Adipocyte (in vitro differentiated cells): ENCODE results near the gene AHDC1.
"Not testable (repeated sequence)": the region's sequence is repeated elsewhere in the genome, so short reads cannot be mapped to it uniquely, and the experiment has no call there.

Experiments
- DNase-seq: peaks from one replicate; pipeline ENCODE4 v3.0.0-alpha.2; 2015; ENCODE audit warnings: low read depth
- H3K27me3 ChIP-seq: replicated peaks from 2 replicates; pipeline ENCODE4 v1.7.0; 2013; ENCODE audit warnings: mild to moderate bottlenecking, low read length, moderate library complexity; ENCODE audit not compliant: control insufficient read depth, insufficient read depth
- H3K36me3 ChIP-seq: 2 replicates; pipeline ENCODE4 v1.7.0; 2013; ENCODE audit warnings: low read length, mild to moderate bottlenecking, moderate library complexity; ENCODE audit not compliant: control insufficient read depth, insufficient read depth, severe bottlenecking
- H3K4me1 ChIP-seq: 2 replicates; pipeline ENCODE4 v1.7.0; 2013; ENCODE audit warnings: mild to moderate bottlenecking, low read length, moderate library complexity; ENCODE audit not compliant: control insufficient read depth, insufficient read depth
- H3K4me3 ChIP-seq: 2 replicates; pipeline ENCODE4 v1.7.0; 2013; ENCODE audit warnings: mild to moderate bottlenecking, low read length, moderate library complexity
- H3K9ac ChIP-seq: 2 replicates; pipeline ENCODE4 v1.7.0; 2013; ENCODE audit warnings: mild to moderate bottlenecking, low read length, moderate library complexity
- H3K9me3 ChIP-seq: 2 replicates; pipeline ENCODE4 v1.7.0; 2013; ENCODE audit warnings: mild to moderate bottlenecking, low read length, moderate library complexity; ENCODE audit not compliant: control insufficient read depth

Gene AHDC1

GRCh38 chr1:27503033-27503432 lies 100.9 kb downstream of the AHDC1 start:
- peaks cover 26% of the 10 kb centered on the region for H3K4me1 ChIP-seq
- no peaks in the 10 kb centered on the region for H3K27me3 ChIP-seq
- no peaks in the 10 kb centered on the region for H3K36me3 ChIP-seq
- DNase-seq, result no peak
- H3K9ac ChIP-seq, result no peak overlapping the region
- no peak overlapping the region for H3K4me3 ChIP-seq
- no peaks in the 10 kb centered on the region for H3K9me3 ChIP-seq

DNA sequence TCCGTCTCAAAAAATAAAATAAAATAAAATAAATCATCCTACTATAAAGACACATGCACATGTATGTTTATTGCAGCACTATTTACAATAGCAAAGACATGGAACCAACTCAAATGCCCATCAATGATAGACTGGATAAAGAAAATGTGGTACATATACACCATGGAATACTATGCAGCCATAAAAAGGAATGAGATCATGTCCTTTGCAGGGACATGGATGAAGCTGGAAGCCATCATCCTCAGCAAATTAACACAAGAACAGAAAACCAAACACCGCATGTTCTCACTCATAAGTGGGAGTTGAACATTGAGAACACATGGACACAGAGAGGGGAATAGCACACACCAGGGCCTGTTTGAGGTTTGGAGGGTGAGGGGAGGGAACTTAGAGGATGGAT lies 102.8 kb downstream of the AHDC1 start:
- H3K9ac ChIP-seq, DNase-seq, H3K27me3 ChIP-seq, H3K9me3 ChIP-seq, H3K4me3 ChIP-seq, H3K36me3 ChIP-seq: not testable (repeated sequence)
- peaks cover 35% of the 10 kb centered on the region for H3K4me1 ChIP-seq

- Histone ChIP-seq H3K4me1 (peaks cover 20% of the 10 kb centered on the region), H3K36me3 (no peaks in the 10 kb centered on the region), H3K27me3 (no peaks in the 10 kb centered on the region), H3K9me3 (no peaks in the 10 kb centered on the region), H3K9ac (no peak overlapping the region), H3K4me3 (no peak overlapping the region)
- DNase-seq, result no peak
These were observed 104.8 kb downstream of the AHDC1 start for GRCh38 chr1:27499142-27499541.

DNA sequence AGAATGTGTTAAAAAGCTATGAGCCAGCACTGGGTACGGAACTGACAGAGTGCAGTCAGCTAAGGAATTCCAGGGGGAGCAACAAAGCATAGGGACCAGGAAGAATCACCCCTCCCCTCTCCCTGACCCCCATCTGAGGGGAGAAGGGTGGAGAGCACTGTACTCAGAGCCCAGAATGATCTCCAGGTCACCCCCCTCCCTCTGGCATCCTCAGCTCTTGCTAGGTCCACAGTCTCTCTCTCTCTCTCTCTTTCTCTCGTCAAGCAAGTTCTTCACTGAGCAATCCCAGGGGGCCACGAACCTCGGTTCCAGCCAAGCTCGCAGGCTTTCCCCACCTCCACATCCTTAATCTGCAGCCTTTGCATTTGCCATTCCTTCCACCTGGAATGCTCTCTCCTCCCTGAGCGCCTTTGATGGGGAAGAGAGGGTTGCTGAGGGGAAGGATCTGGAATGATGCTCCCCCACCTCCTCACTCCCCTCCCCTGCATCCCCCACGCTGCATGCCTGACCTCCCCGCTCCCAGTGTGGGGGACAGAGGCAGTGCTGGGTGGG lies 107.3 kb downstream of the AHDC1 start:
- peak; percentile 22 for DNase-seq
- Histone ChIP-seq H3K9ac (peak overlapping the region; percentile 72), H3K4me3 (peak overlapping the region; percentile 56)

DNA sequence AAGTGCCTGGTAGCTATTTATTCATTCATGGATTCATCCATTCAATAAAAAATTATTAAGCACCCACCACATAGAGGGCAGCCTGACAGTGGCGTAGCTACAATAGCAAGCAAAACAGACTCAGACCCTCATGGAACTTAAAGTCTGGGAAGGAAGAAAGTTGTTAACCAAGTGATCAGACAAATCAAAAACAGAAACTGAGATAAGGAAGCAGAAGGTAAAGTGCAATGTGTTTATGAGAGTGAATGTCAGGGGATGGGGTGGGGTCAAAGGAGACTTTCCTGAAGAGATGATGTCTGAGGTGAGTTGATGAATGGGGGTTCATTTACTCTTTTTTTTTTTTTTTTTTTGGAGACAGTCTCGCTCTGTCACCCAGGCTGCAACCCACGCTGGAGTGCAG lies 111.1 kb downstream of the AHDC1 start:
- no peak for DNase-seq
- Histone ChIP-seq H3K9me3 (no peaks in the 10 kb centered on the region), H3K36me3 (no peaks in the 10 kb centered on the region), H3K27me3 (no peaks in the 10 kb centered on the region), H3K9ac (no peak overlapping the region), H3K4me3 (no peak overlapping the region), H3K4me1 (peaks cover 37% of the 10 kb centered on the region)

More for the DNA sequence above, 107.3 kb downstream of the AHDC1 start:
- Histone ChIP-seq H3K27me3 (no peaks in the 10 kb centered on the region), H3K36me3 (no peaks in the 10 kb centered on the region), H3K9me3 (no peaks in the 10 kb centered on the region), H3K4me1 (peaks cover 14% of the 10 kb centered on the region)

DNA sequence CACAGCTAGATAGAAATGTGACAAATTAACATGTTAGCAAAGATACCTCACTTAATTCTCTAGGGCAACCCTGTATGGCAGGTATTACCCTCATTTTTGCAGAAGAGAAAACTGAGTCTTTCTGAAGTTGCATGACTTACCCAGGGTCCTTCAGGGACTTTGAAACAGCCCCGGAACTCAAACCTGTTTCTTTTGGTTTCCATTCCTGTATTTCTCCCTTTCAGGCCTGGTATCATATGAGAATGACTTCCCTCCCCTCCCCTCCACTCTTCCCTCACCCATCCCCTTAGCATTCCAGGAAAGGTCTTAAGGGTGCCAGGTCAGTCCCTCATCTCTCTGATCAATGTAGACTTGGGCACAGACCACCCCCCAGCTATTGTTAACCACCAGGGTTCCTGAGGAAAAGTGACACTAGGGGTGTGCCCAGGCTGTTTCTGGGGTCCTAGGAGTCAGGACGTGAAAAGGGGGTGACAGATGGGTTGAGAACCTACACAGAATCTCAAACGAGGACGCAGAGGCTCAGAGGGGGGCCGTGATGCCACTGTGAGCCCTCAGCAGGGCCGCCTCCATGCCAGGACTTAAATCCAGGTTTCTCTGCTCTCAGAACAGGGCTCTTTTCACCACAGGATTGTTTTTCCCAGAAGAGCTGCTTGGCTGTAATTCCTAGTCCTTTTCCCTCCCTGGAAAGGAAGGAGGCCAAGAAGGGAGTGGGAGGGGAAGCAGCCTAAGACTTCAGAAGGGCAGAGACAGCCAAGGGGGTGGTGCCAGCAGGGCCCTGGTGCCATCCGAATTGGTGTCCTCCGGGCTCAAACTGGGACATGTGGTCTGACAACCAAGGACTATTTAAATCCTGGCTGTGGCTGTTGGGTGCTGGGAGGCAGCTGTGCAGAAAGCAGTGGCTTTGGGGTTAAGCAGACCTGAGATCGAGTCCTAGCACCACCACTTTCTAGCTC lies 111.9 kb downstream of the AHDC1 start:
- no peaks in the 10 kb centered on the region for H3K36me3 ChIP-seq
- no peaks in the 10 kb centered on the region for H3K9me3 ChIP-seq
- H3K4me3 ChIP-seq, result no peak overlapping the region
- DNase-seq, result peak; percentile 27
- H3K27me3 ChIP-seq, result no peaks in the 10 kb centered on the region
- H3K9ac ChIP-seq, result peak overlapping the region; percentile 82
- peaks cover 34% of the 10 kb centered on the region for H3K4me1 ChIP-seq

DNA sequence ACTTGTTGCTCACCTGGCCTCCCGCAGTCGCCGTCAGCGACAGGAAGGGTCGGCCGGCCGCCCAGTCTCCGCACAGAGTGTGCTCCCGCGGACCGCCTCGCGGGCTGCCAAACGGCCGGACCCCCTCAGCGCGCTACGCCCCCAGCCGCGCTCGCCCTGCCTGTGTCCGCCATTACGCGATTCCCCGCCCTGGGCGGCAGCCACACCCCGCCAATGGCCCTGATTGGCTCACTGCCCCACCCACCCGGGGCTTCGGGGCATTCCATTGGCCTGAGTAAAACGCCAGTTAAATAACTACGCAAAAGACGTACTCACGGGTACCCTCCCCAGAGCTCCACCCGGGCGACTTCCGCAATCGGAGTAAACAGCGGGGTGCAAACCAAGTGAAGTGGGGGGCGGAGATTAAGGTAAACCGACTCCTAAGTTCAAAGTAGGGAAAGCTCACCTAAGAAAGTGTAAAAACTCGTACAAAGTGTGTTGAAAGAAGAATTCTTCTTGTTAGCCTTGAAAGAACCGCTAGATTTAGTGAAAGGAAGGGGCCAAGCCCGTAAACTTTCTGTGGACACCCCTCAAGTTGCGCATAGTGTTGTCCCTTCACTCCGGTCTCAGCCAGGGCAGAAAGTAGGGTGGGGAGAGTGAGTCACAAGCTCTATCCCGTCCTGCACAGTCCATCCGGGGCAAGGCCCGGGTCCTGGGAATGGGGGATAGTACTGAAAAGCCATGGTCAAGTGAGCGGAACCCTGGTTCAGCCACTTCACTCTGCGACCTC lies 113.8 kb downstream of the AHDC1 start, which contains the start of gene WASF2:
Gene WASF2 (minus strand): TSS at position 195 of the 769 bp plus-strand sequence. CDS start 61,277 bp downstream, outside the sequence.
- no peaks in the 10 kb centered on the region for H3K36me3 ChIP-seq
- H3K4me3 ChIP-seq, result peak within 1 kb of the TSS; percentile 96
- H3K4me1 ChIP-seq, result peaks cover 34% of the 10 kb centered on the region
- H3K9me3 ChIP-seq, result no peaks in the 10 kb centered on the region
- H3K27me3 ChIP-seq, result no peaks in the 10 kb centered on the region
- DNase-seq, result peak; percentile 99
- H3K9ac ChIP-seq, result peak within 1 kb of the TSS; percentile 96

- H3K9me3 ChIP-seq, result no peaks in the 10 kb centered on the region
- no peak for DNase-seq
- no peaks in the 10 kb centered on the region for H3K36me3 ChIP-seq
- no peaks in the 10 kb centered on the region for H3K27me3 ChIP-seq
- H3K9ac ChIP-seq, result peak overlapping the region; percentile 96
- H3K4me1 ChIP-seq, result peaks cover 34% of the 10 kb centered on the region
- peak overlapping the region; percentile 96 for H3K4me3 ChIP-seq
These were observed 114.4 kb downstream of the AHDC1 start for GRCh38 chr1:27489501-27489972.

DNA sequence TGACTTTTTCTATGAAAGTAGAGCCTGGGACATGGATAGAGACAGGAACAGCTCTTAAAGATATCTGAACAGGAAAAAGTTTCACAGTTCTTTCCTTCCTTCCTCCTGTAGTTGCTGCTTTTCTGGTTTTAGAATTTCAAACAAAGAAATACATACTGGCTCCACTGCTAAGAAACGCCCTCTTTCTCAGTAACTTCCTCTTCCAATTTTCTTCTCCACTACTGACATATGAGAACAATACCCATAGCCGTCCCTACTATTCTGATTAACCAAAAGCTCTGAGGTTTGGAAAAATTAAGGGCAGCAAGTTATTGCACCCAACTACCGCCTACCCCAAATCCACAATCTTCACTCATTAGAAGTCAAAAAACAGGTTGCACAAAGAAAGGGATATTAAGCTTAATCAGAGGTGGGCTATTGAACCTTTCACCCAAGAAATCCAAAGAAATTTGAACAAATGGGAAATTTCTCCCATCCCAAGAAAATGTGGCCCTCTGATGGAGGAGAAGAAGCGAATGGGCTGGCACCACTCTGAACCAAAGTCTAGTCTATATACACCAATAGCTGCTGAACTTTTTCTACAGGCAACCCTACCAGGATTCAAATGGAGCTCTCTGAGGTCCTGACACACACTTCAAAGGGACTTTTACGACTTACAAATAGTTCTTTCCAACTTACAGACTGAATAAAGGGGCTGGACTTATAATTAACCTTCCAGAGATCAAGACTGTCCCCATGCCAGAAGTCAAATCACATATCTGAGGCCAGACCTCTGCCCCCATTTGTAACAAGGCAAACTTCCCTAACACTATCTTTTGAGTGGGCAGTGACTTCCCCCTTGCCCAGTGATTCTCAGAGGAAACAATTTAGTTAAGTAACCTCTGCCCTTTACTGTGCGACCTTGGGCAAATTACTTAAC lies 115.7 kb downstream of the AHDC1 start:
- Histone ChIP-seq H3K4me1 (peaks cover 34% of the 10 kb centered on the region), H3K9me3 (no peaks in the 10 kb centered on the region), H3K27me3 (no peaks in the 10 kb centered on the region), H3K36me3 (peaks cover 10% of the 10 kb centered on the region), H3K4me3 (peak overlapping the region; percentile 96), H3K9ac (peak overlapping the region; percentile 96)
- peak; percentile 46 for DNase-seq

DNA sequence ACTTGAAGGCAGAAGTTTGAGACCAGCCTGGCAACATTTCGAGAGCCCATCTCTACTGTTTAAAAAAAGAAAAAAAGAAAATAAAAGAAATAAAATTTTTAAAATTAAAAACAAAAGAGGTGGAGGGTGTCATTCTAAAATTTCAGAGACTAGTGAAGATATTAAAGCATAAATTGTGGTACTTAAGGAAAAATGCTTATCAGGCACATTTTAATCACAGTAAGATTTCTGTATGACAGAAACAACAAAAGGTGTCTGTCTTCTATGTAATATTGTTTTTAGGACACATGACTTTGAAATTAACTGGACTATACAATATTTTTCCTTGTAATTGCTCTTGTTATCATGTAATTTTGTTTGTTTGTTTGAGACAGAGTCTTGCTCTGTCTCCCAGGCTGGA lies 118.6 kb downstream of the AHDC1 start:
- Histone ChIP-seq H3K36me3 (peaks cover 10% of the 10 kb centered on the region), H3K27me3 (no peaks in the 10 kb centered on the region), H3K4me1 (peaks cover 23% of the 10 kb centered on the region), H3K4me3 (no peak overlapping the region), H3K9ac (no peak overlapping the region), H3K9me3 (no peaks in the 10 kb centered on the region)
- DNase-seq, result no peak
